K562 (cell line): ENCODE measurements around the gene RBM5. TPM values are rescaled to one million over a fixed set of nuclear protein-coding genes. Genes with fewer than 3 reads are reported as not detected.

ENCODE experiments used
- ATAC-seq: fragments of 200-7000 bp; cut with Tn5 transposase; 3 replicates; pipeline ENCODE4 v1.9.1; 2020; ENCODE audit warnings: moderate library complexity
- BruUV-seq: library from RNA; stranded (reverse); fragments of 400-500 nt; replicated peaks from 2 replicates; lab custom pipeline; 2021; lab: Mats Ljungman, UMichigan
- CTCF ChIA-PET: fragments of 300-600 bp; formaldehyde crosslinking; extraction: SDS; loops from one replicate; lab custom pipeline; 2021; ENCODE audit warnings: low intra/inter-chr PET ratio; lab: Yijun Ruan, JAX
- POLR2A ChIA-PET: fragments of 300-600, 350-650 bp; sonication (Branson Sonifier 250); formaldehyde crosslinking; extraction: SDS; loops from one replicate; lab custom pipeline; 2021; ENCODE audit warnings: antibody characterized with exemption, inconsistent platforms; lab: Yijun Ruan, JAX
- DNase-seq, 4 experiments: peaks; one replicate each; pipeline versions ENCODE4 v3.0.0 to v3.0.0-alpha.2; 2011 to 2018; ENCODE audit warnings: low spot score in 3 of 4, mixed read lengths in 3 of 4; ENCODE audit errors: extremely low read depth in 1 of 4
- FAIRE-seq: peaks from 2 replicates; lab custom pipeline; 2011; peaks lifted over from hg19 to GRCh38; lab: Jason Lieb, UNC
- H2AFZ ChIP-seq: 2 replicates; pipeline ENCODE4 v1.6.0; 2011; ENCODE audit warnings: low read depth, low read length, control low read depth, inconsistent platforms
- H3K27ac ChIP-seq: fragments of 200-600 bp; 3 replicates; pipeline ENCODE4 v1.8.0; 2011; ENCODE audit warnings: low read depth, mild to moderate bottlenecking, control low read depth, inconsistent platforms, low read length, moderate library complexity, mixed read lengths; ENCODE audit errors: extremely low read depth
- H3K27me3 ChIP-seq, 2 experiments: fragments of 300-600 bp in 1 of 2; 2 replicates in 1 of 2; 3 replicates in 1 of 2; pipeline versions ENCODE4 v1.6.0 to v1.8.0; 2011; ENCODE audit warnings: inconsistent platforms in 2 of 2, low read length in 2 of 2, mild to moderate bottlenecking in 1 of 2, mixed read lengths in 1 of 2, moderate library complexity in 1 of 2; ENCODE audit not compliant: control insufficient read depth in 2 of 2, insufficient read depth in 2 of 2
- H3K36me3 ChIP-seq: fragments of 300-600 bp; 3 replicates; pipeline ENCODE4 v1.8.0; 2011; ENCODE audit warnings: mild to moderate bottlenecking, low read length, inconsistent platforms; ENCODE audit not compliant: control insufficient read depth, insufficient read depth
- H3K4me1 ChIP-seq, 2 experiments: fragments of 200-600 bp in 1 of 2; replicated peaks in 1 of 2; 2 replicates in 1 of 2; 3 replicates in 1 of 2; pipeline versions ENCODE4 v1.5.1 to v1.8.0; 2011; ENCODE audit warnings: inconsistent platforms in 2 of 2, low read length in 2 of 2, mild to moderate bottlenecking in 1 of 2, mixed read lengths in 1 of 2, moderate library complexity in 1 of 2; ENCODE audit not compliant: control insufficient read depth in 2 of 2, insufficient read depth in 2 of 2
- H3K4me2 ChIP-seq: 2 replicates; pipeline ENCODE4 v1.6.1; 2011; ENCODE audit warnings: low read length, control low read depth, inconsistent platforms, mixed read lengths; ENCODE audit not compliant: insufficient read depth
- H3K4me3 ChIP-seq: fragments of 200-600 bp; sonication (generic), shearing (Covaris generic); 2 replicates; pipeline ENCODE4 v1.5.1; 2016; ENCODE audit warnings: control low read depth, inconsistent platforms
- H3K79me2 ChIP-seq: fragments of 200-600 bp; 3 replicates; pipeline ENCODE4 v1.8.0; 2011; ENCODE audit warnings: low read length, inconsistent platforms; ENCODE audit not compliant: control insufficient read depth, insufficient read depth
- H3K9ac ChIP-seq, 2 experiments: 2 replicates each; pipeline versions ENCODE4 v1.6.0 to v1.6.1; 2011; ENCODE audit warnings: low read depth in 2 of 2, low read length in 2 of 2, control low read depth in 1 of 2, inconsistent platforms in 1 of 2, mild to moderate bottlenecking in 1 of 2, mixed read lengths in 1 of 2; ENCODE audit not compliant: insufficient read depth in 1 of 2
- H3K9me1 ChIP-seq: one replicate; pipeline ENCODE4 v1.6.0; 2011; ENCODE audit warnings: inconsistent platforms, mild to moderate bottlenecking, low read length, moderate library complexity; ENCODE audit not compliant: control insufficient read depth, insufficient read depth
- H3K9me3 ChIP-seq: replicated peaks from 2 replicates; pipeline ENCODE4 v1.5.1; 2011; ENCODE audit warnings: low read depth, low read length, inconsistent platforms; ENCODE audit not compliant: control insufficient read depth, insufficient read depth
- H4K20me1 ChIP-seq: replicated peaks from 2 replicates; pipeline ENCODE4 v1.6.1; 2011; ENCODE audit warnings: low read length, inconsistent platforms, mixed read lengths; ENCODE audit not compliant: control insufficient read depth, insufficient read depth
- ERF ChIP-seq: fragments of 450-650 bp; formaldehyde crosslinking; IDR thresholded peaks from 2 replicates; pipeline ENCODE4 v1.4.0; 2020; ENCODE audit warnings: mild to moderate bottlenecking, mixed read lengths
- ZBTB40 ChIP-seq, 2 experiments: fragments of 450-650 bp in 1 of 2; sonication (generic) in 1 of 2; formaldehyde crosslinking in 1 of 2; IDR thresholded peaks; 2 replicates each; pipeline versions ENCODE4 v1.7.1 to v1.9.0; 2016 to 2022; ENCODE audit warnings: inconsistent platforms in 1 of 2, mild to moderate bottlenecking in 1 of 2, missing genetic modification reagents in 1 of 2
- WGBS: fragments of 100-300 bp; shearing (Covaris generic); methylation state at CpG from one replicate; pipeline ENCODE4 v1.1.6; 2016; ENCODE audit warnings: low coverage, mixed read lengths; ENCODE audit not compliant: insufficient coverage; ENCODE audit errors: missing lambda C conversion rate; 5-methylcytosine and 5-hydroxymethylcytosine counted together
- in situ Hi-C: fragments of 300-500 bp; cut with MboI; formaldehyde crosslinking; loops from 4 replicates; pipeline ENCODE4 v1.15.0; 2018; ENCODE audit warnings: inconsistent platforms, mixed read lengths
- intact Hi-C: fragments of 100-400 bp; cut with micrococcal nuclease; formaldehyde crosslinking; loops from 2 replicates; pipeline ENCODE4 v1.14.2; 2022
- polyA plus RNA-seq, 8 experiments: library from polyadenylated mRNA; depleted of rRNA in 4 of 8; stranded (reverse) in 5 of 8; unstranded in 3 of 8; fragments of >200 nt; fragmentation: Nextera tagmentation in 2 of 8; fragmentation: Illumina TruSeq in 1 of 8; extraction: Ambion mirVana in 2 of 8; extraction: Trizol in 1 of 8; gene quantifications; 2 replicates each; pipeline versions ENCODE4 v1.2.1 to v1.2.3, GENCODE V29; 2011 to 2014; ENCODE audit warnings: inconsistent platforms in 1 of 8, missing spikeins in 1 of 8
- total RNA-seq, 7 experiments: library from RNA; depleted of rRNA in 6 of 7; stranded (reverse); fragments of >200 nt in 6 of 7; fragmentation: Illumina TruSeq in 2 of 7; extraction: Trizol in 2 of 7; gene quantifications; 2 replicates each; pipeline versions ENCODE4 v1.2.1 to v1.2.3, GENCODE V29; 2011 to 2021; ENCODE audit warnings: low replicate concordance in 1 of 7

Gene RBM5
- total and polyA plus RNA-seq, 9 of the 15 experiments (the other 6 are each of a cell fraction or from before 2014, with no cell fraction given): 24.5 to 153 (median 81.6) TPM

GRCh38 chr3:50078091-50078490 lies 10.6 kb upstream of the RBM5 start:
- no TSS peak for BruUV-seq
- in situ Hi-C loops: no loop called here
- POLR2A ChIA-PET: no interaction called here
- CTCF ChIA-PET: no interaction called here
- Histone ChIP-seq H3K9me3 (no peaks in the 10 kb centered on the region), H3K27me3 (no peaks in the 10 kb centered on the region), H3K4me2 (no peak overlapping the region), H3K4me1 (no peaks in the 10 kb centered on the region), H3K9me1 (no peaks in the 10 kb centered on the region), H3K9ac (no peak overlapping the region), H3K4me3 (no peak overlapping the region), H2AFZ (no peak overlapping the region), H3K36me3 (peaks cover 24% of the 10 kb centered on the region; the same call in 2 of the 3 replicates), H3K79me2 (no peaks in the 10 kb centered on the region), H4K20me1 (no peaks in the 10 kb centered on the region), H3K27ac (no peak overlapping the region)
- intact Hi-C loops: no loop called here
- no peak for ATAC-seq
- DNase-seq: no peak
- FAIRE-seq: no peak
- peak; percentile 95 for TF ChIP-seq ZBTB40 (IDR thresholded peaks at IDR 0.05)
- TF ChIP-seq ZBTB40 (CRISPR knock-in tag; IDR thresholded peaks at IDR 0.05): peak; percentile 81
- TF ChIP-seq ERF (CRISPR knock-in tag): no peak
- 80% methylated on average over 1 of the region's 1 CpG for WGBS
